ENCODE measurements around the gene GGCT.

Gene GGCT

DNA sequence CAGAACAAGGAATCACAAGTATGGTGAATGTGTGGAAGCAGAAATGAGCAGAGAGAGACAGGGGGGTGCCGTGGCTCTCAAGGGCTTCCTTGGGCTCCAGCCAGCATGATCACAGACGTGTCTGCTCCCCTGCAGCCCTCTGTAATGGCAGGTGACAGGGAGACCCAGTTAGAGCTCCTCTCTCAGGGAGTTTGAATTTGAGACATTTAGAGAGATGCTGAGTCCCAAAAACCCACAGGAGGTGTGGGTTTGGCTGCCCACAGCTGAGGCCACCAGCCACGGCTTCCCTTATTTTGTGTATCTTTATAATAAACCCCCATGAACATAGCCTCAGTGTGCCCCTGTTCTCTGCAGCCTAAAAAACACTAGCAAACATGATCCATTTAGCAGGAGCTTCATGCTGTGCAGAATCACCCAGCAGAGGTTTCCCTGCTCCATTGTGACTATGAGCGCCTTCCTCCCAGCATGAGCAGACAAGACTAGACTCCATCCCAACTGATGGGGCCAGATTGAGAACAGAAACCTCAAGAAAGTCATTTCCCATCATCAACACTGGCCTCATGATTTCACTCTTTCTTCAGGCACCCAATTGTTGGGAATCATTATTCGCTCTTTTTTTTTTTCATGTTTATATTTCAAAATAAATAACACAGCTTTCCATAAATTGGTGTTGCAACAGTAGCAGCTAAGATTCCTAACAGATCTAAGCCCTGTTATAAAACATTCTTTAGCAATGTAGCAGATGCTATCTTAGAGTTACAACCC is 39.4 kb downstream of the GGCT start:
- in situ Hi-C loops (cut with HindIII; ENCODE audit: low sequenced_read_pairs), result no loop called here

- in situ Hi-C loops (cut with HindIII; ENCODE audit: low sequenced_read_pairs), result no loop called here
Observed at GRCh38 chr7:30464231-30464671, 40.4 kb downstream of the GGCT start.

GRCh38 chr7:30463405-30464145 is 41.1 kb downstream of the GGCT start:
- in situ Hi-C loops (cut with HindIII; ENCODE audit: low sequenced_read_pairs), result no loop called here

DNA sequence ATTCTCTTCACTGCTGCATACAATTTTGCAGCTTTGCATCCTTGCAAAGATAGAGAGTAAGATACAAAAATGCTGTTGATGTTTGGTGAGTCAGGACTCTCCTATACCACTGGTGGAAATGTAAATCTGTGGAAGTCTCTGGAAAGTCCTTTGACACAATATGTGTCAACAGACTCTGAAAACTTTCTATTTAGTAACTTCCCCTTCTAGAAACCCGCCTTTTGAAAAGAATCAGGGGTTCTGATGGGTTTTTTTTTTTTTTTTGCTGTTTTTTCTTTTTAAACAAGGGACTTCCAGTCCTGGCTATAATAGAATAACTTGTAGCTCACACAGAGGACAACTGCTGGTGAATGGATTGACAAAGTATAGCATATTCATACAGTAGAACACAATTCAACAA is 42.5 kb downstream of the GGCT start:
- in situ Hi-C loops (cut with HindIII; ENCODE audit: low sequenced_read_pairs), result no loop called here

GRCh38 chr7:30460246-30460633 is 44.4 kb downstream of the GGCT start:
- in situ Hi-C loops (cut with HindIII; ENCODE audit: low sequenced_read_pairs), result no loop called here

DNA sequence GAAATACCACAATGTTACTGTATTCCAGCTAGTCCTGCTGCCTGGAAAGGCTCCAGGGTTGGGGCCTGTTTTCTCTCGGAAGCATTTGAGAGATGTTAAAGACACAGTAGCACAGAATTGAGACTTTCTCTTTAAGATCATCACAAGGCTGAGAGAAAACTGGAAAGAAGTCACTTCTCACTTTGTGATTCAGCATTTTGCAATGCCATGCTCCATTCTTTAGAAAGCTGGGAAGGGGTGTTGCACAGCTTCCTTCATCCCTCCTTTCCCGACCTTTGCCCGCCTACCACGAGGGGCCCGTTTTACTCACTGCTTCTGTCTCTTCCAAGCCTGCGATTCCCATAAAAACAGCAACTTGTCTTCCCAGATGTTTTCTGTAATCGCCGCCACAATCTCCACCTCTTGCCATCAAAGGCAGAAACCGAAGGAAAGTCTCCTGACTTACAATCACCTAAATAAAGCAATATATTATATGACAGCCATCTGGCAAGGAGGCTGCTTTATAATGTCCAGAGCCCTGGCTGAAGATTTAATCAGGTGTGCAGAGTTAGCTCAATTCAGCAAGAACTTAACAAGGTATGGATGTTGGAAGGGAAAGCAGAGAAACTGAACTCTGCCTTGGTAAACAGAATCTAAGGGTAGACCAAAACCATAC is 44.9 kb downstream of the GGCT start:
- in situ Hi-C loops (cut with HindIII; ENCODE audit: low sequenced_read_pairs), result no loop called here

DNA sequence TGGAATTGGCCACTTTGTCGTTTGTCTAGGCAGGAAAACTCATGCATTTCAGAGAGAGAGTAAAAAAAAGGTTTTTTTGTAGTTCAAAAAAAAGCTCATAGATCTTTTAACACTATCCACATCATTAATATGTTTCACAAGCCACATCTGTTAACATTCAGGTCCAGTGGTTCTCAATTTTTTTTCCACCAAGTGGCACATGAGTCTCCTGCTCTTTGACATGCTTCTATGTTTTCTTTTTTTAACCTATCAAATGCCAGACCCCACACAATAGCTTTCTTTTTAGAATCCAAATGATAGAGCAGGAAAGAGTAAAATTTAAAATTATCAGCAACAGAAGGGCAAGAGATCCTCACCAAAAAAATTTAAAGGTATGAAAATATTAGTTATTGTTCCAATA is 46.3 kb downstream of the GGCT start:
- in situ Hi-C loops (cut with HindIII; ENCODE audit: low sequenced_read_pairs), result no loop called here

DNA sequence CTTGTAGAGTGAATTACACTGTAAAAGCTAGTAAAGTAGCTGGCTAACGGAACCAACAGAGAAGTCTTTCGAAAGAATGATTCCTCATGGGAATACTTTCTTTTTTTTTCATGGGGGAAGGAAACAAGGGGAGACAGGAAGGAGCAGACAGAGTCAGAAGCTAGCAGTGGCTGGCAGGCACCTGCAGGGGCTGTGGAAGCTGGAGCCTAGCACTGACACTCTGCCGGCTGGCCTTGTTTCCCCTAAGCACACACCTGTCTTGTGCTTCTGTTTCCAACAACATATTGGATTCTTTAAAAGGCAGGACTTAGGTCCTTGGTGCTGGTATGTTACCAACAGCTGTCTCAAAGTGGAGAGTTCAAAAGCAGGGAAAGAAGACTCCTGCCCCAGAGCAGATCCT is 50.7 kb downstream of the GGCT start:
- in situ Hi-C loops (cut with HindIII; ENCODE audit: low sequenced_read_pairs), result no loop called here

GRCh38 chr7:30453016-30453415 is 51.6 kb downstream of the GGCT start:
- in situ Hi-C loops (cut with HindIII; ENCODE audit: low sequenced_read_pairs), result no loop called here

GRCh38 chr7:30452280-30452930 is 52.2 kb downstream of the GGCT start:
- in situ Hi-C loops (cut with HindIII; ENCODE audit: low sequenced_read_pairs), result no loop called here

GRCh38 chr7:30451539-30452279 is 52.9 kb downstream of the GGCT start:
- in situ Hi-C loops (cut with HindIII; ENCODE audit: low sequenced_read_pairs), result no loop called here

- in situ Hi-C loops (cut with HindIII; ENCODE audit: low sequenced_read_pairs), result no loop called here
Observed at GRCh38 chr7:30450983-30451497, 53.6 kb downstream of the GGCT start.

- in situ Hi-C loops (cut with HindIII; ENCODE audit: low sequenced_read_pairs), result no loop called here
Observed at GRCh38 chr7:30450240-30450982, 54.2 kb downstream of the GGCT start.

GRCh38 chr7:30448461-30449189 is 56.0 kb downstream of the GGCT start:
- in situ Hi-C loops (cut with HindIII; ENCODE audit: low sequenced_read_pairs), result no loop called here

DNA sequence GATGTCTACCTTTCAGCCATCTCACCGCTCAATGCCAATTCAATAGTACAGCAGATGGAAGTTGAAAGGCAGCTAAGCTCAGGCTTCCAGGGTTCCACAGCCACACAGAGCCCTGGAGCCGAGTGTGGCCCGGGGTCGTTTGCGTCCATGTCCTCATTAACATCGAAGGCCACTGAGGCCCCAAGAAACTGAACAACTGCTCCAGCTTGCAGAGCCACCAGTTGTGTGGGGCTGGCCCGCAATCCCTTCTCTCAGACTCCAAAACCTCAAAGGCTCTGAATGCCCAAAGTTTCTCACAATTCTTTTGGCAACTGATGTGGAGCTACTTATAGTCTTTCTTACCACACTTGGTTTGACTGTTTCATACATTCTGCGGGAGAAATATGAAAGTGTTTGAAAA is 57.2 kb downstream of the GGCT start:
- in situ Hi-C loops (cut with HindIII; ENCODE audit: low sequenced_read_pairs), result no loop called here
